Measurements from ENCODE around the gene TRIML2. TPM values are rescaled to one million over a fixed set of nuclear protein-coding genes. Genes with fewer than 3 reads are reported as not detected.

Gene TRIML2
- total RNA-seq, 1 experiment from 2014 or later = 102 TPM

DNA sequence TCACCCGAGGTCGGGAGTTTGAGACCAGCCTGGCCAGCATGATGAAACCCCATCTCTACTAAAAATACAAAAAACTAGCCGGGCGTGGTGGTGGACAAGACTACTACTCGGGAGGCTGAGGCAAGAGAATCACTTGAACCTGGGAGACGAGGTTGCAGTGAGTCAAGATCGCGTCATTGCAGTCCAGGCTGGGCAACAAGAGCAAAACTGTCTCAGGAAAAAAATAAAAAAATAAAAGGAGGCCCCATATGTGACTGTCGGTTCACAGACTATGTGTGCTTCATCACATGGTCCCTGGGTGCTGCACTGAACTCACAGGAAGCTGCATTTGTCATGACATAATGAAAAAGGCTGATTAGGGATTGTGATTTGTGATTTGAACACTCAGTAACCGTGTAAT, 36.2 kb upstream of the TRIML2 start:
- H2AFZ ChIP-seq (ENCODE audit: low read length) = no peak overlapping the region
- H3K23ac ChIP-seq (ENCODE audit: insufficient read length, low read depth, low read length) = no peak overlapping the region
- H3K4ac ChIP-seq (ENCODE audit: low read depth, low read length) = no peak overlapping the region
- no peaks in the 10 kb centered on the region for H3K9me3 ChIP-seq (ENCODE audit: control insufficient read depth, low read depth, low read length)
- no peak for DNase-seq
- no peak overlapping the region for H4K91ac ChIP-seq (ENCODE audit: insufficient read length, low read depth, low read length)
- H3K4me1 ChIP-seq (ENCODE audit: insufficient read depth, low read length) = no peaks in the 10 kb centered on the region; the same call in 1 of the 2 replicates
- H4K20me1 ChIP-seq (ENCODE audit: control insufficient read depth, insufficient read depth, insufficient read length) = no peaks in the 10 kb centered on the region
- H3K4me3 Mint-ChIP-seq = no peak overlapping the region
- TF ChIP-seq, protein P1, sequence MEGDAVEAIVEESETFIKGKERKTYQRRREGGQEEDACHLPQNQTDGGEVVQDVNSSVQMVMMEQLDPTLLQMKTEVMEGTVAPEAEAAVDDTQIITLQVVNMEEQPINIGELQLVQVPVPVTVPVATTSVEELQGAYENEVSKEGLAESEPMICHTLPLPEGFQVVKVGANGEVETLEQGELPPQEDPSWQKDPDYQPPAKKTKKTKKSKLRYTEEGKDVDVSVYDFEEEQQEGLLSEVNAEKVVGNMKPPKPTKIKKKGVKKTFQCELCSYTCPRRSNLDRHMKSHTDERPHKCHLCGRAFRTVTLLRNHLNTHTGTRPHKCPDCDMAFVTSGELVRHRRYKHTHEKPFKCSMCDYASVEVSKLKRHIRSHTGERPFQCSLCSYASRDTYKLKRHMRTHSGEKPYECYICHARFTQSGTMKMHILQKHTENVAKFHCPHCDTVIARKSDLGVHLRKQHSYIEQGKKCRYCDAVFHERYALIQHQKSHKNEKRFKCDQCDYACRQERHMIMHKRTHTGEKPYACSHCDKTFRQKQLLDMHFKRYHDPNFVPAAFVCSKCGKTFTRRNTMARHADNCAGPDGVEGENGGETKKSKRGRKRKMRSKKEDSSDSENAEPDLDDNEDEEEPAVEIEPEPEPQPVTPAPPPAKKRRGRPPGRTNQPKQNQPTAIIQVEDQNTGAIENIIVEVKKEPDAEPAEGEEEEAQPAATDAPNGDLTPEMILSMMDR (conservative IDR thresholded peaks at IDR 0.05) = no peak
- 0 out of 7 replicates have a peak overlapping the region, but pooled peaks of 1 of the 3 experiments have one; percentile 44 for H3K27ac Mint-ChIP-seq
- no peaks in the 10 kb centered on the region for H3K23me2 ChIP-seq (ENCODE audit: insufficient read length, low read depth, low read length, poor library complexity, severe bottlenecking)
- no peak overlapping the region for H3T11ph ChIP-seq (ENCODE audit: low read length)
- H4K8ac ChIP-seq (replicated peaks; ENCODE audit: insufficient read length, low read depth, low read length) = no peak overlapping the region
- no peak overlapping the region for H2AK5ac ChIP-seq (ENCODE audit: insufficient read length, low read length)
- H3K27ac ChIP-seq (ENCODE audit: insufficient read length, low read depth, low read length) = no peak overlapping the region
- no peak overlapping the region for H2BK120ac ChIP-seq (ENCODE audit: low read depth, low read length, poor library complexity, severe bottlenecking)
- H3K4me2 ChIP-seq (ENCODE audit: insufficient read depth, insufficient read length, low read length) = no peak overlapping the region
- no peaks in the 10 kb centered on the region for H3K27me3 ChIP-seq (ENCODE audit: insufficient read depth, low read length)
- H3K79me2 ChIP-seq (ENCODE audit: insufficient read depth, low read length) = no peaks in the 10 kb centered on the region
- no peak overlapping the region for H2BK20ac ChIP-seq (ENCODE audit: low read depth, low read length, poor library complexity, severe bottlenecking)
- WGBS (ENCODE audit: extremely low coverage, insufficient read length, low lambda C conversion rate) = no CpG with 5 or more reads among the region's 10 CpGs
- no peak overlapping the region for H3K18ac ChIP-seq (ENCODE audit: insufficient read length, low read depth, low read length)
- H3K56ac ChIP-seq (ENCODE audit: insufficient read length, low read depth, low read length) = no peak overlapping the region
- H2BK5ac ChIP-seq (ENCODE audit: insufficient read length, low read length) = no peak overlapping the region
- peaks cover 0 to 4% (median 2%) of the 10 kb centered on the region in 3 experiments; a peak in 4 of 7 replicates for H3K36me3 Mint-ChIP-seq (ENCODE audit: insufficient read depth in 1 of 3, low read depth in 3 of 3)
- H3K4me1 Mint-ChIP-seq = peaks cover 4 to 11% of the 10 kb centered on the region in 2 experiments
- H3K9me3 Mint-ChIP-seq = peaks cover 6 to 7% of the 10 kb centered on the region in 2 experiments
- no peaks in the 10 kb centered on the region; the same call in 1 of the 2 replicates for H3K27me3 Mint-ChIP-seq (ENCODE audit: low read depth)
- no peak overlapping the region for H2BK12ac ChIP-seq (ENCODE audit: insufficient read length, low read depth, low read length)
- H4K5ac ChIP-seq (ENCODE audit: insufficient read length, low read depth, low read length) = no peak overlapping the region
- no peaks in the 10 kb centered on the region for H3K79me1 ChIP-seq (ENCODE audit: insufficient read depth, low read depth, low read length, poor library complexity, severe bottlenecking)
- no peak overlapping the region for H3K9ac ChIP-seq (ENCODE audit: extremely low read depth, insufficient read length, low read length)
- no peak overlapping the region for H2BK15ac ChIP-seq (ENCODE audit: low read depth, low read length)
- no peak overlapping the region for H3K14ac ChIP-seq (ENCODE audit: insufficient read depth, low read length)
